Measurements from ENCODE around the gene CNTNAP5. TPM values are rescaled to one million over a fixed set of nuclear protein-coding genes. Genes with fewer than 3 reads are reported as not detected.
"Not testable (repeated sequence)": the region's sequence is repeated elsewhere in the genome, so short reads cannot be mapped to it uniquely, and the experiment has no call there.

CNTNAP5 gene
- total RNA-seq, 1 donor from 2014 or later: not detected

GRCh38 chr2:124319577-124319976 is 294.5 kb downstream of the CNTNAP5 start:
- no peak for DNase-seq (ENCODE audit: low read depth)

DNA sequence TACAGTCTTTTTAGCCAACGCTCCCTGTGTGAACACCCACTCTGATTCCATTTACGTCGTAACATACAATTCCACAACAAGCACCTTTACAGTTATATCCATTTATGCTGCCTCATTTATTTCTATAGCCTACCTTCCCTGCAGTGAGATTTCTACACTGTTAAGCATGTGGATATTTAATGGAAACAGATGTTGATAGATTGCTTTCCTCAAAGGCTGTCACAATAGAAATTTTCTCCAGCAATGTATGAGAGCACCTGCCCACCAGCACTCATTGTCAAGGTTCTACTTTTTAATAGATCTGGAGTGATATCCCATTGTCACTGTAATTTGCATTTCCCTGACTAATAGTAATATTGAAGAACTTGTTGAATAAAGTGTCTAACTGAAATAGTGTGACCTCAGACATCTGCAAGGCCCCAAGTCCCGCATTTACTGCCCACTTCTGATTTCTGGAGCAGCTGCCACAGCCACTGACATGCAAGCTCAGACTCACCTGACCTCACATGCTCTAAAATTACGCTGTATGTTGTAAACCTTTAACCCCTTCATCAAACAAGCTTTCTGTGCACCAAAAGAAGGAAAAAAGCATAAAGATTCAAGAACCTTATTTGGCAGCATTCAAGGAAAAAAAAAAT is 295.1 kb downstream of the CNTNAP5 start:
- no peak for DNase-seq (ENCODE audit: low read depth)

DNA sequence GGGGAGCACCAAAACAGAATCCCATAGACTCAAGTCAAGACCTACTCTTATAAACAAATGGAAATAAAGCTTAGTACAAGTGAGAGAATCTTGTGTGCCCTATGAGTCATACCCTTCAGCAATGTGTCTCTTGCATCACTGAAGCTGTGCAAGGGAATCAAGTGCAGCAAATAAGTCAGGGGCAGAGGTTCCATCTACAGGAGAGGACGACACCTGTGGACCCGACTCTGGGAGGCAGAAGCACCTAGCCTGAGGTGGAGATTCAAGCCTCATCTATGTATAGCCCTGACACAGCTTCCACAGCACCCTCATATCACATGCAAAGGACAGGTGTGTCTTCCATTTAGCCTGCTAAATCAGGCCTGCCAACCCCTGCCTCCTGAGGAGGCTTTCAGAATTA is 298.2 kb downstream of the CNTNAP5 start:
- no peak for DNase-seq (ENCODE audit: low read depth)

DNA sequence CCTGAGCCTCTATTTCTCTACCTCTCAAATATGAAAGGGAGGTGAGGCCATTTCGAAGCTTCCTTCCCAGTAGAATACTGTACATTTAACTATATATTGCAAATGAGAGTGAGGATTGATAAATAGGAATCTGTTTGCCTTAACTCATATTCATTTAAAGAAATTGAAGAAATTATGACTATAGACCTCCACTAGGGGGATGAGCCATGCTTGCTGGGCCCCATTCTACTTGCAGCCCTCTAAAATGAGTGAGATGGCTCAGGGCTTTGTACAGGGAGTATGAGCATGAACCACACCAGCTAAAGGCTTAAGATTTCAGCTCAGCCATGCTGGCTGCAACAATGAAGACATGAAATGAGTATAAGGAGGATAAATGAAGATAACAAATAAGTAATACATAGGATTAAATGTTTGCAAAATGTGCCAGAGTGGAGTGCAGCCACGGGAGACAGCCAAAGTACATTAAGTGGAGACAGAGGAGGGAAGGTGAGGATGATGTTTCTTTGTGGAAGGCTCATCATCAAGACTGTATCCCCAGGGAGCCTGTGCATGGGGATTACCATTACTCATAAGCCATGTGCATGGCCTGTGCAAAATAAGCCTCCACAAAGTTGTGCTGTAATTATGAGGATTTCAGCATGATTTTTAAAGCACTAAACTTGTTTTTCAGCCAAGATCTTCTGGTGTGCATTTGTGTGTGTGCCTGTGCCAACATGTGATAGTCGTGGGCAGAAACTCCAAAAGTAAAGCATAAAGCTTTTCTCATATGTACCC is 300.8 kb downstream of the CNTNAP5 start:
- no peak for DNase-seq (ENCODE audit: low read depth)

GRCh38 chr2:124327303-124327702 is 302.2 kb downstream of the CNTNAP5 start:
- no peak for DNase-seq (ENCODE audit: low read depth)

GRCh38 chr2:124328397-124328796 is 303.3 kb downstream of the CNTNAP5 start:
- no peak for DNase-seq (ENCODE audit: low read depth)

DNA sequence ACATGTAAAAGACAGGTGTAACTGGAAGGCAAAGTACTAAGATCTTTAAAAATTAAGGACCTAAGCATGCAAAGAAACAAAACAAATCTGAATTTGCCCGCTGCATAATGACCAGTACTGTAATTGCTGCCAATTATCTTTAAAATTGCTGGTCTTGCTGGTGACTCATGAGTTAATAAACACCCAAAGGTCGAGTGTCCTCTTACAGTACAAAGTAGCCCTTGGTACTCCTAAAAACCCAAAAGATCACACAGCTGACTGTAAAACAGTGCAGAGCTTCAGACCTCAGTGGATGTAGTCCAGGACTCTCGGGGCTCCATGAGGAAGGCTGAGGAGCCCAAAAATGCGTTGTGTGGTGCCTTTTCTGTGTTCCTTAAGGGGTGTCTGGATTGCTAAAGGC is 308.7 kb downstream of the CNTNAP5 start:
- DNase-seq (ENCODE audit: low read depth): no peak

- no peak for DNase-seq (ENCODE audit: low read depth)
Measured at GRCh38 chr2:124335058-124335457, 310.0 kb downstream of the CNTNAP5 start.

DNA sequence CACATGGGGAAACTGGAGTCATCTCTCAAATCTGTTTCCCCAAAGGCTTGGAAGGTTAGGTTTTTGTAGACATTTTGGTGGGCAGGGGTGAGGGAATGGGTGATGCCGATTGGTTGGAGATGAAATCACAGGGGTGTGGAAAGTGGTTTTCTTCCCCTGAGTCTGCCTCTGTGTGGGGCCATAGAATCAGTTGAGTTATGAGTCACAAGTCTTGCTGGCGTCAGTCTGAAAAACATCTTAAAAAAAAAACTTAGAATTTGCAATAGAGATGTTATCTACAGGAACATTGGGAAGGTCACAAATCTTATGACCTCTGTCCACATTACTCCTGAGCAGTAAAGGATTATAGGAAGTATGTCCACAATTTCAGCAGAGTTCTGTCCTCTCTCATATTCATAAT is 314.6 kb downstream of the CNTNAP5 start:
- no peak for DNase-seq (ENCODE audit: low read depth)

- DNase-seq (ENCODE audit: low read depth): no peak
Measured at GRCh38 chr2:124343827-124344498, 318.9 kb downstream of the CNTNAP5 start.

DNA sequence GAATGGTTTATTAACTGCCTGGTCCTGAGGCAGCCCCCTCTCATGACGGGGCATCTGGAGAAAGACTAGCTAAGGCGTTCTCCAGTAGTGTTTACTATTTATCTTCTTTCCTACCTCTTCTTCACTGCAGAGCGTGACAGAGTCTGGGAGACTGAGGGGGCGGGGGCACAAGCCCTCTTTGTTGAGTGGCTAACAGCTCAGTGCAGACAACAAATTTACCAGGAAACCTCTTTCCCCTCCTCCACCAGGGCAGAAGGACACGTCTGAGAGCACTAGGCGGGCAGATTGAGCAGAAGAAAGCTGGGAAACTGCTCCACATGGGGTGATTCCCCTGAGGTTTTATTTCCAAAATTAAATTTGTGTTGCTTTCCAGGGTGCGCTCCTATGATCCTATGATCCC is 322.1 kb downstream of the CNTNAP5 start:
- no peak for DNase-seq (ENCODE audit: low read depth)

- DNase-seq (ENCODE audit: low read depth): no peak
Measured at GRCh38 chr2:124353656-124354055, 328.6 kb downstream of the CNTNAP5 start.

DNA sequence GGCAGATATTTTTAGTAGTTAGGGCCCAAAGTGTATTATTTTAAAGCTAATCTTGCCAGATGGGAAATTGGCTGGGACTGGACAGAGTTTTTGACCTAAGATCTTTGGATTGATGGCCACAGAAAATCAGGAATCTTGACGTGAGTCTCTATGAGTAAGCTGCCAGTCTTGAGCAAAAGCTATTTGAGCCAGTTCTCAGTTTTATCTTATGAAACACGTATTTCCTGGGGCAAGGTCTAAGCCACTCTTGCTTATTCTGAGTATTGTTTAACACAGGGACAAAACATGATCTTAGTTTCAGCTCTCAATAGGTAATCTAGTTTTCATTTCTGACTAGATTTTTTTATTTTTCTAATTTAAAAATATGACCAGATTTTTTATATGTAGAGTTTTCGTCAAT is 329.4 kb downstream of the CNTNAP5 start:
- no peak for DNase-seq (ENCODE audit: low read depth)

DNA sequence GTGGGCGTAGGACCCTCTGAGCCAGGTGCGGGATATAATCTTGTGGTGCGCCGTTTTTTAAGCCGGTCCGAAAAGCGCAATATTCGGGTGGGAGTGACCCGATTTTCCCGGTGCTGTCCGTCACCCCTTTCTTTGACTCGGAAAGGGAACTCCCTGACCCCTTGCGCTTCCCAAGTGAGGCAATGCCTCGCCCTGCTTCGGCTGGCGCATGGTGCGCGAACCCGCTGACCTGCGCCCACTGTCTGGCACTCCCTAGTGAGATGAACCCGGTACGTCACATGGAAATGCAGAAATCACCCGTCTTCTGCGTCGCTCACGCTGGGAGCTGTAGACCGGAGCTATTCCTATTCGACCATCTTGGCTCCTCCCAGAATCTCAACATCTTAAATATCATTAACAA is 336.9 kb downstream of the CNTNAP5 start:
- not testable (repeated sequence) for DNase-seq (ENCODE audit: low read depth)

GRCh38 chr2:124369181-124369580 is 344.1 kb downstream of the CNTNAP5 start:
- DNase-seq (ENCODE audit: low read depth): no peak

- DNase-seq (ENCODE audit: low read depth): no peak
Measured at GRCh38 chr2:124380221-124380749, 355.2 kb downstream of the CNTNAP5 start.

DNA sequence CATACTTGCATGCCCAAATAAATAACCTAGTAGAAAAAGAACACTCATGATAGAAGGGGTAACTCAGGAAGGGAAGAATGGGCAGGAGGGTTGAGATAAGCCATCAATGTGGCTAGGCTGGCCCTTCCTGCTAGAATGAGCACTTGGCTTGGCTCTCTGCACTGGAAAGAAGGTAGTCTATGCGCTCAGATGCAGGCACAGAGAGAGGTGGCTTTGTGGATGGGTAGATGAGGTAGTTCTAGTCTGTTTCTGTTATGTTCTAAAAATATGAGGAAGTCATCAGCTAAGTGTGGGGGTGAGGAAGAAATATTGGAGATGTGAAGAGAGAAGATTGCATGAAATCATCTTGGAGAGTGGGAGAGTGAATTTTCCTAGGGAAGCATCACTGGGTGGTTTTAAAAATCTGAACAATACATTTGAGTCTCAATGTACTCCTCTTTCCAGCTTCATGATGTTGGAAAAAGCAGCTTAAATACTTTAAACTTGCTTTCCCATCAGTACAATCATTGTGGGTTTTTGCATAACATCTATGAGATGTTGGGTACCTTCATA is 357.1 kb downstream of the CNTNAP5 start:
- no peak for DNase-seq (ENCODE audit: low read depth)

DNA sequence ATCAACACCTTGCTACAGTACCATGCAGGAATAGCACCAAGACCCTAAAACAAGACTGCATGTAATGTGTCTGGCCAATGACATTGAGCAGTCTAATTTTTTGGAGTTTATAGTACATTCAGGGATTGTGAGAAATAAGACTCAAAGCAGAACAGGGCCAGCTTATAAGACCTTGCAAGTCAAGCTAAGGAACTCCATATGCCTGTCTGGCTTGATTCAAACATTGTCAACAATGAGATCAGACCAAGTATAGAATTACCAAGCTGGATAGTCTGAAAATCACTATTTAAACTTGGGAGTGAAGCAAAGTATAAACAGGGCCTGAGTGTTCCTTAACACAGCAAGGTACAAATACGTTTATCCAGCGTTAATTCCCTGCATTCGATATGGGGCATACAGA is 370.9 kb downstream of the CNTNAP5 start:
- no peak for DNase-seq (ENCODE audit: low read depth)

DNA sequence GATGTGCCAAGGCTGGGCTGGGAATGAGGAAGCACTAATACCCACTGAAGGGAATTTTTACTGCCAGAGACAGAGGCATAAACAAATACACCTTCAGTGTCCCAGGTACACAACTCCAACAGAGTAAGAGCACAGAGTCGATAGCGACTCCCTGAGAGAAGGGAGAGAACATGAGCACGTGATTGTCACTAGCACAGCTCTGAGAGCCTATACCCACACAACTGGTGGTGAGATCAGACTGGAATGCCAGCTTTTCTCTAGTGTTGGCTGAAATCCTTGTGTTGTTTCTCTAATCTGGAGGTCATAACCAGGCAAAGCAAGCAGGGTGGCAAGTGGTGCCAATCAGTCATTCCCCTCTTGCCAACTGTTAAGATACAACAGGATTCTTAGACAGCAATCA is 377.2 kb downstream of the CNTNAP5 start:
- DNase-seq (ENCODE audit: low read depth): no peak

DNA sequence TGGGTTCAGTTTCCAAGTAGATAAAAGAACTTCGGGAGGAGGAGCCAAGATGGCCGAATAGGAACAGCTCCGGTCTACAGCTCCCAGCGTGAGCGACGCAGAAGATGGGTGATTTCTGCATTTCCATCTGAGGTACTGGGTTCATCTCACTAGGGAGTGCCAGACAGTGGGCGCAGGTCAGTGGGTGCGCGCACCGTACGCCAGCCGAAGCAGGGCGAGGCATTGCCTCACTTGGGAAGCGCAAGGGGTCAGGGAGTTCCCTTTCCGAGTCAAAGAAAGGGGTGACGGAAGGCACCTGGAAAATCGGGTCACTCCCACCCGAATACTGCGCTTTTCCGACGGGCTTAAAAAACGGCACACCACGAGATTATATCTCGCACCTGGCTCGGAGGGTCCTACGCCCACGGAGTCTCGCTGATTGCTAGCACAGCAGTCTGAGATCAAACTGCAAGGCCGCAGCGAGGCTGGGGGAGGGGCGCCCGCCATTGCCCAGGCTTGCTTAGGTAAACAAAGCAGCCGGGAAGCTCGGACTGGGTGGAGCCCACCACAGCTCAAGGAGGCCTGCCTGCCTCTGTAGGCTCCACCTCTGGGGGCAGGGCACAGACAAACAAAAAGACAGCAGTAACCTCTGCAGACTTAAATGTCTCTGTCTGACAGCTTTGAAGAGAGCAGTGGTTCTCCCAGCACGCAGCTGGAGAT is 382.9 kb downstream of the CNTNAP5 start:
- not testable (repeated sequence) for DNase-seq (ENCODE audit: low read depth)

DNA sequence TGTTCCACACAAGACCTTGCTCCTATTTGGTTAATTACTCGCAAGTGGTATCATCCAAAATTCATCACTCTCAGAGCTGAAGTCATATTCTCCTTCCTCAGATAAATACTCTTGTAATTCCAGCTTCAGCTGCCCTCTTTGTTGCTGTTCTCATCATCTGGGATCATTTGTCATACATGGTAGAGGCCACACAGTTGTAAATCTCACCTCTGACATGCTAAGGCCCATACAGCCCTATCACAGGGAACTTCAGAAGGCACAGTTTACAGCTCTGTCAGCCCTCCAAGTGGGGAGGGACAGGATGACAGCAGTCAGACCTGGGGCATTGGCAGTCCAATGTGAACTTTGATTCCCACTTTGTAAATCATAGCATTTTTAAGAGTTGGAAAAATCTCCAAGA is 399.0 kb downstream of the CNTNAP5 start:
- DNase-seq (ENCODE audit: low read depth): no peak

Data from myocyte (in vitro differentiated cells).